Large intestine (tissue), 3 donors: ENCODE measurements around the gene TMPRSS4. TPM values are rescaled to one million over a fixed set of nuclear protein-coding genes. Genes with fewer than 3 reads are reported as not detected.
A peak's percentile ranks its signal among the peaks of the same experiment; 100 is the strongest.

Source experiments
- DNase-seq, 2 donors: peaks; one replicate each; pipeline versions ENCODE4 v3.0.0 to v3.0.0-alpha.2; 2013
- H3K27ac ChIP-seq: one replicate; pipeline ENCODE4 v1.5.1; 2013; ENCODE audit warnings: low read length
- H3K27me3 ChIP-seq: 2 replicates; pipeline ENCODE4 v1.6.1; 2013; ENCODE audit warnings: low read length; ENCODE audit not compliant: control insufficient read depth, insufficient read depth
- H3K36me3 ChIP-seq: 2 replicates; pipeline ENCODE4 v1.6.1; 2013; ENCODE audit warnings: low read length; ENCODE audit not compliant: control insufficient read depth, insufficient read depth
- H3K4me1 ChIP-seq: one replicate; pipeline ENCODE4 v1.6.1; 2013; ENCODE audit warnings: low read length; ENCODE audit not compliant: control insufficient read depth, insufficient read depth
- H3K4me3 ChIP-seq: one replicate; pipeline ENCODE4 v1.5.1; 2013; ENCODE audit warnings: low read length
- H3K9me3 ChIP-seq: one replicate; pipeline ENCODE4 v1.6.1; 2013; ENCODE audit warnings: mild to moderate bottlenecking, low read depth, low read length, moderate library complexity; ENCODE audit not compliant: control insufficient read depth
- WGBS: methylation state at CpG from one replicate; pipeline ENCODE4 v1.1.5; 2013; ENCODE audit warnings: low lambda C conversion rate; ENCODE audit not compliant: insufficient coverage; 5-methylcytosine and 5-hydroxymethylcytosine counted together
- polyA plus RNA-seq: library from polyadenylated mRNA; unstranded; fragments of 120-200 nt; gene quantifications from one replicate; pipeline ENCODE4 v1.2.1, GENCODE V29; 2013

TMPRSS4 gene
- polyA plus RNA-seq, 1 donor: 62.6 TPM

DNA sequence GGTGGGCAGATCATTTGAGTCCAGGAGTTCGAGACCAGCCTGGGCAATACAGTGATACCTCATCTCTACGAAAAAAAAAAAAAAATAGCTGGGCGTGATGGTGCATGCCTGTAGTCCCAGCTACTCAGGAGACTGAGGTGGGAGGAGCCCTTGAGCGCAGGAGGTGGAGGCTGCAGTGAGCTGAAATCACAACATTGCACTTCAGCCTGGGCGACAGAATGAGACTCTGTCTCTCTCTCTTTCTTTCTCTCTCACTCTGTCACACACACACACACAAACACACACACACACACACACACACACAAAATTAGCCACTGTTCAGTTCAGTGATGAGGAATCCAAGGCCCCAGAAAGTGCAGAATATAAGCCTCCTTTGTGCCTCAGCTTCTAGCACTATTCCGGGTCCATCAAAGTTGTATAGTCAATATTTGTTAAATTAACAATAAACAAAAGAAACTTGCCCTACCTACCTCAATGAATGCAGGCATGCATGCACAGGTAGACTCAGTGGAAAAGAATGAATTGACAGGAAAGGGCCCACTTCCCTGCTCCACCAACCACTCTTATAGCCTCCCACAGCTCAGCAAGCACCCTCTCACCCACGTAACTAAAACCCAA lies 13.8 kb downstream of the TMPRSS4 start:
- Histone ChIP-seq H3K27ac (peak overlapping the region; percentile 62), H3K27me3 (no peaks in the 10 kb centered on the region), H3K4me1 (peaks cover 35% of the 10 kb centered on the region), H3K36me3 (peaks cover 25% of the 10 kb centered on the region), H3K4me3 (no peak overlapping the region), H3K9me3 (no peaks in the 10 kb centered on the region)
- no peak for DNase-seq
- WGBS: 100% methylated on average over 1 of the region's 7 CpGs

DNA sequence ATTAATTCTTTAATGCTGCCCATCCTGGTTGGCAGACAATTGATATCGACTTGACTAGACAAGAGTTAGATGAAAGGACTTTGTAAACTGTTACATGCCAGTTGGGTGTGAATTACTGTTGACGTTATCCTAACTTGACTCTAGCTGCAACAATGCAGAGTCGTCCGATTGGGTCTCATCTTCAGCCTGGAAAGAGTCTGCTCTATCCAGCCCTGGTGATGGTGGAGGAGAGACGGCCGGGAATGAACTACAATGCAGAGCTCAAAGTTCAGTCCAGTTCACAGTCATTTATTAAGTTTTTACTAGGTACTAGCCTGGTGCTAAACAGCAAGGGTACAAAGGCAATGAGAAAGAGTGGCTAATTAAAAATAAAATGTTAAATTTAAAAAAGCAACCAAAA lies 14.8 kb downstream of the TMPRSS4 start:
- H3K4me1 ChIP-seq: peaks cover 40% of the 10 kb centered on the region
- H3K36me3 ChIP-seq: peaks cover 15% of the 10 kb centered on the region
- peak in 1 of 2 donors; percentile 80 for DNase-seq
- no peak overlapping the region for H3K4me3 ChIP-seq
- no CpG with 5 or more reads among the region's 6 CpGs for WGBS
- H3K27me3 ChIP-seq: no peaks in the 10 kb centered on the region
- H3K27ac ChIP-seq: peak overlapping the region; percentile 62
- H3K9me3 ChIP-seq: no peaks in the 10 kb centered on the region

DNA sequence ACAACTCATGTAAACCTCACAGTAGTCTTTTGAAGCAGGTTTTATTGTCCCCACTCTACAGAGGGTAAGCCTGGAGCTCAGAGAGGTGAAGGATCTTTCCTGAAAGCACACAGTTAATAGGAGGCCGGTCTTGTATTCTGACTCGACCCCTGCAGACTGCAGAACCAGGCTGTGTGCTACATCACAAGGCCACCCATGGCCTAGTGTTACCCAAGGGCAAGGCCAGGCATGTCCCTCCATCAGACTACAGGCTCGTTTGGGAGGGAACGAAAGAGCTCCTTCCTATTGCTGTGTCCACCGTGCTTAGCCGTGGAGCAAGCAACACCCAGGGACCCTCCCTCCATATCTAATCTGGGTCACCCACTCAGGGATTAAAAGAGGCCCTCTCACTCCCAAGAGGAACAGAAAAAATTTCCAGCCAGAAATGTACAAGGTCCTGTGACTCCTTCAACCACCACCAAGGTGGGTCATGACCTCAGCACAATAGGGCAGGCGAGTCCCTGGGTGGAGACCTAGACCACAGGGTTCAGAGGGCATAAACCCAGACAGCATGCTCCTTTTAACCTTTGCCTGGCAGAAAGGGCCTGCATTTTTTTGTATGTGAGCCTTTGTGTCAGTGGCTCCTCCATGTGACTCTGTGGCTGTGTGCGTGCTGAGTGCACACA lies 16.2 kb downstream of the TMPRSS4 start:
- WGBS: no CpG with 5 or more reads among the region's 8 CpGs
- Histone ChIP-seq H3K9me3 (no peaks in the 10 kb centered on the region), H3K27ac (peak overlapping the region; percentile 62), H3K36me3 (peaks cover 10% of the 10 kb centered on the region), H3K4me3 (no peak overlapping the region), H3K27me3 (no peaks in the 10 kb centered on the region), H3K4me1 (peaks cover 40% of the 10 kb centered on the region)
- DNase-seq: peak in 1 of 2 donors; percentile 51

DNA sequence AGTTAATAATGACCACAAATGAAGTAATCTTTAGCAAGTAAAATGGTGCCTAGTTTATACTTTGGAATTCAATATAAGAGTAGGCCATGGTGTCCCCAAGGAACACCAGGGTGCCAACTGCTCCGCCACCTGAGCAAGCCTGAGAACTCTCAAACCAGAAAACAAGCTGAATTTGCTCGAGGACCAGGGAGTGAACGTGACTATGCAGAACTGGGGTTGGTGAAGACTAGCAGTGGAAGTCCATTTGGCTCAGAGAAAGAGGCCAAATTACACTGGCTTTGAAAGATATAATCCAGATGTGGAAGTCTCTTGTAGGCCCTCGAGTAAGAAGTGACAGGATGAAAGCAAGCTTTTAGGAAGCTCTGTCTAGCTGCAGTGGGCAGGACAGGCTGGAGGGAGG lies 18.6 kb downstream of the TMPRSS4 start:
- H3K4me3 ChIP-seq: no peak overlapping the region
- H3K4me1 ChIP-seq: peaks cover 44% of the 10 kb centered on the region
- DNase-seq: no peak
- peaks cover 12% of the 10 kb centered on the region for H3K36me3 ChIP-seq
- no peak overlapping the region for H3K27ac ChIP-seq
- no peaks in the 10 kb centered on the region for H3K27me3 ChIP-seq
- no peaks in the 10 kb centered on the region for H3K9me3 ChIP-seq
- no CpG with 5 or more reads among the region's 4 CpGs for WGBS

DNA sequence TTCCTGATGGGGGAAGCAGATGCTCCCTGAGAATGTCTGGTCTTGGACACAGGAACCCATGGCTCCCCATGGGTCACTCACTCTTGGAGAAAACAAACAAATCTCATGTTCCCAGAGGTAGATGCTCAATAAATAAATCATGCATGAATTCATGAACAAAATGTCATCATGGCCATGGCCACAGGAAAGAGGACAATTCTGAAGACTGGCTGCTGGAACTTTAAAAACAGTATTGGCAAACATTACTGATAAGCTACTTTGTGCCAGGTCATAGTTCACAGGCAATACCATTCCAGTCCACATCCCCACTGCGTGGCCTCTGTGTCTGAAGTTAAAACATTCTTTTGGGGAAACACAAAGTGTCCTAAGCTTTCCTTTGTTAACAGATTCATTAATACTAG lies 19.1 kb downstream of the TMPRSS4 start:
- peak in 1 of 2 donors; percentile 37 for DNase-seq
- Histone ChIP-seq H3K4me3 (no peak overlapping the region), H3K27me3 (no peaks in the 10 kb centered on the region), H3K36me3 (peaks cover 12% of the 10 kb centered on the region), H3K4me1 (peaks cover 41% of the 10 kb centered on the region), H3K27ac (no peak overlapping the region), H3K9me3 (no peaks in the 10 kb centered on the region)
- no CpG with 5 or more reads among the region's 1 CpG for WGBS

- Histone ChIP-seq H3K4me1 (peaks cover 16% of the 10 kb centered on the region), H3K4me3 (no peak overlapping the region), H3K36me3 (peaks cover 12% of the 10 kb centered on the region), H3K9me3 (no peaks in the 10 kb centered on the region), H3K27me3 (no peaks in the 10 kb centered on the region), H3K27ac (no peak overlapping the region)
- WGBS: no CpG with 5 or more reads among the region's 11 CpGs
- DNase-seq: no peak
Measured at GRCh38 chr11:118098996-118099837, 22.3 kb downstream of the TMPRSS4 start.

DNA sequence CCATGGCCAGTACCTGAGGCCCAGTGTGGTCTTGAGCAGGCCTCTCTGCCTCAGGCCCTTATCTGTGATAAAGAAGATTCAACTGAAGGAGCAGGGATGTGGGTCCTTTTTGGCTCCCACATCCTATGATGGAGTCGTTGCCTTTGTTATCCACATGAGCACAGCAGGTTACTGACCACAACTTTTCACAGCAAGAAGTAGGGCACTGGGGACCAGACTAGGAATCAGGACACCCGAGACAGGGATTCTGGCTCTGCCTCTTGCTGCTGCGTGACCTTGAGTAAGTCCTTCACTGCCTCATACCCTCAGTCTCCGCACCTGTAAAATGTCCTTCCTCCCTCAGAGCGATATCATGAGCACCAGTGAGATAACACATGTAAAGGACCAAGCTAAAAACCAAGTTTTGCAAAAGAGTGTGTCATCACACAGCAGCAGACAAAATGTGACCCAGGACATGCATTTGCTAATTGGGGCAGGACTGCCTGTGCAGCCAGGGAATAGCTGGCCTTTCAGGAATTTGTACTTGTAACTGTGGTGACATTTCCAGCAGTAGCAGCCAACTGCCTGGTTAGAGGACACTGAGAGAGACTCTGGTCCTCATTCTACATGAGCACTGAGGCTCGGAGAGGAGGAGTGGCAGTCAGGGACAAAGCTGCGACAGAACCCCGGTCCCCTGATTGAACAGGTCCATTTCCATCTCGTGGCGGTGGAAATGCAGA lies 23.1 kb downstream of the TMPRSS4 start:
- H3K27ac ChIP-seq: no peak overlapping the region
- no peak overlapping the region for H3K4me3 ChIP-seq
- no peaks in the 10 kb centered on the region for H3K27me3 ChIP-seq
- no peak for DNase-seq
- H3K36me3 ChIP-seq: peaks cover 11% of the 10 kb centered on the region
- no peaks in the 10 kb centered on the region for H3K9me3 ChIP-seq
- no CpG with 5 or more reads among the region's 10 CpGs for WGBS
- H3K4me1 ChIP-seq: peaks cover 16% of the 10 kb centered on the region

- no peaks in the 10 kb centered on the region for H3K9me3 ChIP-seq
- no peak overlapping the region for H3K27ac ChIP-seq
- no peak for DNase-seq
- no peaks in the 10 kb centered on the region for H3K27me3 ChIP-seq
- peaks cover 8% of the 10 kb centered on the region for H3K36me3 ChIP-seq
- no peak overlapping the region for H3K4me3 ChIP-seq
- peaks cover 11% of the 10 kb centered on the region for H3K4me1 ChIP-seq
- no CpG with 5 or more reads among the region's 3 CpGs for WGBS
Measured at GRCh38 chr11:118100691-118101232, 23.9 kb downstream of the TMPRSS4 start.

DNA sequence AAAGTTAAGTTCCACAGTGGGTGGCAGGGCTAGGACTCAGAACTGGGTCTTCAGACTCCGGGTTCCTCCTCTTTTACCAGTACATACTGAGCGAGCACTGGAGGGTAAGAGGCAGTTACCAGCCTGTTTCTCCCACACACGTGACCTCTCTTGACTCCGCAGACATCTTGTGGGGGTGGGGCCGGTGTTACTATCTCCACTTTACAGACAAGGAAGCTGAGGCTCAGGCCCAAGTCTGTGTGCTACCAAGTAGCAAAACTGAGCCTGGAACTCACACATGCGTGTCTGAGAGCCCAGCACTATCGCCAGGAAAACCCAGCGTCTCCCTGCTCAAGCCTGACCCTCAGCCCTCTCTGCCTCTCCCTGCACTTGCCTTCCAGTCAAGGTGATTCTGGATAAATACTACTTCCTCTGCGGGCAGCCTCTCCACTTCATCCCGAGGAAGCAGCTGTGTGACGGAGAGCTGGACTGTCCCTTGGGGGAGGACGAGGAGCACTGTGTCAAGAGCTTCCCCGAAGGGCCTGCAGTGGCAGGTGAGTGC lies 25.9 kb downstream of the TMPRSS4 start:
- H3K4me3 ChIP-seq: no peak overlapping the region

More for the DNA sequence above, 25.9 kb downstream of the TMPRSS4 start:
- Histone ChIP-seq H3K9me3 (no peaks in the 10 kb centered on the region), H3K36me3 (peaks cover 17% of the 10 kb centered on the region), H3K27ac (no peak overlapping the region), H3K27me3 (no peaks in the 10 kb centered on the region), H3K4me1 (peaks cover 4% of the 10 kb centered on the region)
- no peak for DNase-seq
- WGBS: no CpG with 5 or more reads among the region's 13 CpGs
